Measurements from ENCODE around the gene FREY1.

DNA sequence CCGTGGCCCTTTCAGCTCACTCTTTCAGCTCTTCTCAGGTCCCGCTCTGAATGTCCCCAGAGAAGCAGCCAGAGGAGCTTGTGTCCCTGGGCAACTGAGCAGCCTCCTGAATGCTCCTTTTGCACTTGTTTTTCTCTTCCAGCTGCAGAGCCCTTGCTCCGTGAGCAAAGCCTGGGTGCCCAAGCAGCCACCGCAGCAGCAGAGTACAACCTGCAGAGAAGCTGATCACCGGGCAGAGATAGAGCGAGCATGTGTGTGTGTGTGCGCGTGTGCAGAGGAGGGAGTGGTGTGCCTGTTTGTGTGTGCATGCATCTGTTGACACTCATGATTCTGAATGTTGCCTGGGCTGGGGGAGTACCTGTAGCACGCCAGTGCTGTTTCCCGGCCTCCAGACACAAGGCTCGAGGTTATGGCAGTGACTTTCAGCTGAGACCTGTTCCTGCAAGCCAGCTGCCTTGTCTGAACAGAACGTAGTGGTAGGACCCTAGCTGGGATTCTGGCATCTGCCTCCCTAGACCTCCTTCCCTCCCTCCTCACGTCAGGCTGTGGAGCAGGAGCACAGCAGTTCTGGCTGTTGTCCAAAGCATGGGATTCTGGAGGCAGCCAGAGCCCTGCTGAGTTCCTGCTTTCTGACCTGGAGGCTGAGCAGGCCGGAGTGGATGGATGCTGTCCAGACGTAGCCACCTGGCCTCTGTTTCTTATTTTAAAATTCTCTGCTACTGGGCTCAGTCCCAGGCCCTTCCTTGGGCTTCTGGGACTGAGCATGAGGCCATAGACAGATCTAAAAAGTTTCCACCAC is 26.1 kb downstream of the FREY1 start:
- TF ChIP-seq, protein P1, sequence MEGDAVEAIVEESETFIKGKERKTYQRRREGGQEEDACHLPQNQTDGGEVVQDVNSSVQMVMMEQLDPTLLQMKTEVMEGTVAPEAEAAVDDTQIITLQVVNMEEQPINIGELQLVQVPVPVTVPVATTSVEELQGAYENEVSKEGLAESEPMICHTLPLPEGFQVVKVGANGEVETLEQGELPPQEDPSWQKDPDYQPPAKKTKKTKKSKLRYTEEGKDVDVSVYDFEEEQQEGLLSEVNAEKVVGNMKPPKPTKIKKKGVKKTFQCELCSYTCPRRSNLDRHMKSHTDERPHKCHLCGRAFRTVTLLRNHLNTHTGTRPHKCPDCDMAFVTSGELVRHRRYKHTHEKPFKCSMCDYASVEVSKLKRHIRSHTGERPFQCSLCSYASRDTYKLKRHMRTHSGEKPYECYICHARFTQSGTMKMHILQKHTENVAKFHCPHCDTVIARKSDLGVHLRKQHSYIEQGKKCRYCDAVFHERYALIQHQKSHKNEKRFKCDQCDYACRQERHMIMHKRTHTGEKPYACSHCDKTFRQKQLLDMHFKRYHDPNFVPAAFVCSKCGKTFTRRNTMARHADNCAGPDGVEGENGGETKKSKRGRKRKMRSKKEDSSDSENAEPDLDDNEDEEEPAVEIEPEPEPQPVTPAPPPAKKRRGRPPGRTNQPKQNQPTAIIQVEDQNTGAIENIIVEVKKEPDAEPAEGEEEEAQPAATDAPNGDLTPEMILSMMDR (optimal IDR thresholded peaks at IDR 0.05 in 1 of 3, IDR thresholded peaks at IDR 0.05 in 1 of 3, conservative IDR thresholded peaks at IDR 0.05 in 1 of 3; ENCODE audit: extremely low read depth in 1 of 3, insufficient read depth in 2 of 3, low read length in 3 of 3), result no peak
- no peak for TF ChIP-seq EZH2 (IDR thresholded peaks at IDR 0.05; ENCODE audit: low read length)
